Activated naive CD4-positive, alpha-beta T cell treated with anti-CD3 and anti-CD28 coated beads, Interleukin-2, amount 10 ng/mL, durations not matched to agents 7 days and 5 days (primary cell): ENCODE data around the gene ARFGAP3.
A peak's percentile ranks its signal among the peaks of the same experiment; 100 is the strongest.

Experiments
- CTCF ChIA-PET: fragments of 350-600 bp; sonication (Branson Sonifier 250); formaldehyde crosslinking; loops from one replicate; lab custom pipeline; 2021; ENCODE audit warnings: antibody characterized with exemption; lab: Charles Lee
- DNase-seq: peaks from one replicate; pipeline ENCODE4 v3.0.0-alpha.2; 2020
- H3K27ac Mint-ChIP-seq: one replicate; pipeline ENCODE4 v1.8.0; 2021; ENCODE audit warnings: mild to moderate bottlenecking, moderate library complexity, mixed read lengths
- H3K27me3 Mint-ChIP-seq: one replicate; pipeline ENCODE4 v1.8.0; 2021; ENCODE audit warnings: mild to moderate bottlenecking, mixed read lengths
- H3K36me3 Mint-ChIP-seq: one replicate; pipeline ENCODE4 v1.8.0; 2021; ENCODE audit warnings: mixed read lengths
- H3K4me1 Mint-ChIP-seq: one replicate; pipeline ENCODE4 v1.8.0; 2021; ENCODE audit warnings: mixed read lengths
- H3K4me3 Mint-ChIP-seq: one replicate; pipeline ENCODE4 v1.8.0; 2021; ENCODE audit warnings: mild to moderate bottlenecking, moderate library complexity, mixed read lengths
- H3K9me3 Mint-ChIP-seq: one replicate; pipeline ENCODE4 v1.8.0; 2021; ENCODE audit warnings: mixed read lengths

The ARFGAP3 gene

DNA sequence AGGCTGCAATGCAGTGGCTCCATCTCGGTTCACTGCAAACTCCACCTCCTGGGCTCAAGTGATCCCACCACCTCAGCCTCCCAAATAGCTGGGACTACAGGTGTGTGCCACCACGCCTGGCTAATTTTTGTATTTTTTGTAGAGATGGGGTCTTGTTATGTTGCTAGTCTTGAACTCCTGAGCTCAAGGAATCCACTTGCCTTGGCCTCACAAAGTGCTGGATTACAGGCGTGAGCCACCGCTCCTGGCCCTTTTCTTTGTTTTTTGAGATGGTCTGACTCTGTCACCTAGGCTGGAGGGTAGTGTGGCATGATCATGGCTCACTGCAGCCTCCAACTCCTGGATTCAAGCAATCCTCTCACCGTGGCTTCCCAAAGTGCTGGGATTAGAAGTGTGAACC lies 21.0 kb downstream of the ARFGAP3 start:
- Mint-ChIP-seq H3K27me3 (no peaks in the 10 kb centered on the region), H3K36me3 (peaks cover 22% of the 10 kb centered on the region), H3K9me3 (no peaks in the 10 kb centered on the region), H3K4me3 (no peak overlapping the region), H3K27ac (no peak overlapping the region), H3K4me1 (peaks cover 3% of the 10 kb centered on the region)
- CTCF ChIA-PET: interaction anchor here (0.7 kb wide), 1 partner anchor 224 kb away, joined by 3 read pairs; no protein-coding TSS in a partner anchor
- DNase-seq: no peak

DNA sequence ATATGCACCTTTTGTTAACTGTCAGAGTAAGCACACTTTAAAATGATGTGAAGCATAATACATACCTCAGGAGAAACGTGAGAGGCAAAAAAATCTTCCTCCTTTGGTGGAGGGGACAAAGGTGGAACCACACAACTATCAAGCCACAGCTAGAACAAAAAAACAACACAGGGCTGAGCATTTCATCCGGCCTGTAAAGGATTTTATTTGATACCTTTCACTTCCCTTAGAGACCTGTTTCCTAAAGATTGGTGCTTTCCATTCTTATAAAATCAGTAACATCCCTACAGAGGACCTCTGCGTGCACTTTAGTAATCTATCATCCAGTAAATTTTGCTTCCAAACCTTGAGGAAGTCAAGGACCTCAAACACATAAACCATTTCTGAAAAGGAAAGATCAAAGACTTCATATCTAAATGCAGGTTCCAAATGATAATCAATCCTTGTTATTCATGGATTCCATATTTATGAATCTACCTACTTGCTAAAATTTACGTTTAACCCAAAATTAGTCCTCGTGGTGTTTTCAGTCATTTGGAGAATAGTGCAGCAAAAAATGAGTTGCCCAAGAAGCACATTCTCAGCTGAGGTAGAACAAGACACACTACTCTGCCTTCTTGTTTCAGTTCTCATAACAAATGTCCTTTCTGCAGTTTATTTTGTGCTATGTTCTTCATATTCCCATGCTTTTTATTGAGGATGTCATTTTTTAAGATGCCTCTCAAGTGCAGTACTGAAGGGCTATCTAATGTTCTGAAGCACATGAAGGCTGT lies 22.7 kb downstream of the ARFGAP3 start:
- DNase-seq: no peak
- Mint-ChIP-seq H3K9me3 (no peaks in the 10 kb centered on the region), H3K27me3 (no peaks in the 10 kb centered on the region), H3K4me1 (peaks cover 7% of the 10 kb centered on the region), H3K4me3 (no peak overlapping the region), H3K27ac (no peak overlapping the region), H3K36me3 (peaks cover 24% of the 10 kb centered on the region)
- CTCF ChIA-PET: interaction anchor here (0.9 to 1.6 kb wide), 2 partner anchors 9 to 33 kb away, joined by 3 to 4 read pairs; no protein-coding TSS in a partner anchor

DNA sequence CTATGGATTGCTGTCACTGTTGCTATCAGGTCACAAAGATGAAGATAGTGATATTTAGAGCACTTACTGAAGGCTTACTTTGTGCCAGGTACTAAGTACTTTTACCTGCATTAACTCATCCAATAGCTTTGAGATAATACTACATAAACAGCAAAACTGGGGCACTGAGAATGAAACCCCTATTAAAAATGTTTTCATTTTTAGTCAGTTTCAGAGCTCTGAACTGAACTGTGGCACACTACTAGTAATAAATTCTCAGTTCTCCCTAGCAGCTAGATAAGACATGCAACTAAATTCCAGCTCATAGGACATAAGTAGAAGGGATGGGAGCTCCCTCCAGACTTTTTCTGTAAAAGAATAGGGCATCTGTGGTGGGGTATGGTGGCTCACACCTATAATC lies 24.0 kb downstream of the ARFGAP3 start:
- peaks cover 16% of the 10 kb centered on the region for H3K4me1 Mint-ChIP-seq

DNA sequence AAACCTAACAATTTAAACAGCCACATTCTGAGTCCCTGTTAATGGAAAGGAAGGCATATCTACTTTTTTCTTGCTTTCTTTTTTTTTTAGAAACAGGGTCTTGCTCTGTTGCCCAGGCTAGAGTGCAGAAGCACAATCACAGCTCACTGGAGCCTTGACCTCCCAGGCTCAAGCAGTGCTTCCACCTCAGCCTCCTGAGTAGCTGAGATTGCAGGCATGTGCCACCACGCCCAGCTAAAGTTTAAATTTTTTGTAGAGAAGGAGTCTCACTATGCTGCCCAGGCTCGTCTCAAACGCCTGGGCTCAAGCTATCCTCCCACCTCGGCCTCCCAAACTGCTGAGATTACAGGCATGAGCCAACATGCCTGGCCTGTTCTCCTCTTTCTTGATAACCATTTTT lies 25.4 kb downstream of the ARFGAP3 start:
- DNase-seq: no peak
- CTCF ChIA-PET: no interaction called here
- Mint-ChIP-seq H3K36me3 (peaks cover 23% of the 10 kb centered on the region), H3K27me3 (no peaks in the 10 kb centered on the region), H3K4me3 (no peak overlapping the region), H3K27ac (no peak overlapping the region), H3K9me3 (no peaks in the 10 kb centered on the region), H3K4me1 (peaks cover 16% of the 10 kb centered on the region)

More for the DNA sequence above, 24.0 kb downstream of the ARFGAP3 start:
- no peak overlapping the region for H3K4me3 Mint-ChIP-seq
- DNase-seq: no peak
- peaks cover 27% of the 10 kb centered on the region for H3K36me3 Mint-ChIP-seq
- CTCF ChIA-PET: interaction anchor here (0.9 to 1.6 kb wide), 2 partner anchors 8 to 35 kb away, joined by 3 to 4 read pairs; no protein-coding TSS in a partner anchor
- H3K9me3 Mint-ChIP-seq: no peaks in the 10 kb centered on the region
- H3K27me3 Mint-ChIP-seq: no peaks in the 10 kb centered on the region
- no peak overlapping the region for H3K27ac Mint-ChIP-seq

DNA sequence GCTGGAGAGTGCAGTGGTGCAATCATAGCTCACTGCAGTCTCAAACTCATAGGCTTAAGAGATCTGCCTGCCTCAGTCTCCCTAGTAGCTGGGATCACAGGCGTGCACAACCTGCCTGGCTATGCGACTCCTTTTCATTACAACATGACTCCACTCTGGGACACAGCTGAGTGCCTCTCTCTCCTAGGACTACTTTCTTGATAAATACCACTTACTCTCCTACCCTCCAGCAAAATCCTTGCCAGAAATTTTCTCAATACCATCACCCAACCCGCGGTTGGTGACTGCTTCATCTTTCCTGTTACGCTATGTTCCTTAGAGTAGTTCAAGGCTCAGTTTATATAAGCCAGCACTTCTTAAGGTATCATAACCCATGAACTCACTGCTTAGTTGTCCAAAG lies 26.9 kb downstream of the ARFGAP3 start:
- Mint-ChIP-seq H3K27ac (no peak overlapping the region), H3K4me3 (no peak overlapping the region), H3K4me1 (peaks cover 16% of the 10 kb centered on the region), H3K27me3 (no peaks in the 10 kb centered on the region), H3K36me3 (peaks cover 19% of the 10 kb centered on the region), H3K9me3 (no peaks in the 10 kb centered on the region)
- CTCF ChIA-PET: no interaction called here
- no peak for DNase-seq

DNA sequence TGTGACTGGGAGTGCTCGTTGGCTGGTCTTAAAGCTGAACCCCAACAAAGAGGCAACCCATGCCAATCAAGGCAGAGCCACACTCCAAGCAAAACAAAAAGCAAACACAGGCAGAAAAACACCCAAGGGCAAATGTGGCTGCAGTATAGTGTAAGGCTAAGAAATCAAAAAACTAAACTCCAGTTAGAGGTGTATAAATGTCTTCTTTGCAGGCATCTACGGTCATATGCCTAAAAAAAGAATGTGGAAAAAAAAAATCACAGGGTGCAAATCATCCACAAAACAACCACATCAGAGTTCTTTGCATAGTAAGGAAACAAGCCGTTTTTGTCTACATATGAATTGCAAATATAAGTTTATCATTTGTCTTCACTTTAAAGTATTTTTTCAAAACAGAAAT lies 27.8 kb downstream of the ARFGAP3 start:
- no peak for DNase-seq
- Mint-ChIP-seq H3K27ac (peak overlapping the region; percentile 58), H3K36me3 (peaks cover 19% of the 10 kb centered on the region), H3K4me1 (peaks cover 16% of the 10 kb centered on the region), H3K27me3 (no peaks in the 10 kb centered on the region), H3K4me3 (no peak overlapping the region), H3K9me3 (no peaks in the 10 kb centered on the region)
- CTCF ChIA-PET: interaction anchor here (2.2 kb wide), 1 partner anchor 38 kb away, joined by 6 read pairs; no protein-coding TSS in a partner anchor

DNA sequence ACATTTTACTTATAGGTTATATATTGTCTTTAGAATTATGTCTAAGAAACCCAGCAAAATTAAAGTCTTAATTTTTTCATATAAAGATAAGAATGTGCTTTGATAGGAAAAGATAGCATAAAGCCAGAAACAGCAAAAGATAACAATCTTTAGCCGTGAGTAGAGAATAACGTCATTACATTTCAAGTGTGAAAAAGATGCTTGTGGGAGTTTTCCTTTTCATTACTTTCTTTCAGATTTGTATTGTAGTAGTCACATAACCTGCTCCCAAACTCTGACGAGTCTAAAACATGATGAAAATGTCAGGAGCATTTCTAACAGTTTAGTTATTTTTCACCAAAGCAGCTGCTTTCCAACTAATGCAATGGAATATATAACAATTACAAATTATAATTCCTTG lies 31.3 kb downstream of the ARFGAP3 start:
- Mint-ChIP-seq H3K9me3 (no peaks in the 10 kb centered on the region), H3K36me3 (peaks cover 22% of the 10 kb centered on the region), H3K4me3 (no peak overlapping the region), H3K27me3 (no peaks in the 10 kb centered on the region), H3K4me1 (peaks cover 16% of the 10 kb centered on the region), H3K27ac (no peak overlapping the region)
- no peak for DNase-seq
- CTCF ChIA-PET: no interaction called here

DNA sequence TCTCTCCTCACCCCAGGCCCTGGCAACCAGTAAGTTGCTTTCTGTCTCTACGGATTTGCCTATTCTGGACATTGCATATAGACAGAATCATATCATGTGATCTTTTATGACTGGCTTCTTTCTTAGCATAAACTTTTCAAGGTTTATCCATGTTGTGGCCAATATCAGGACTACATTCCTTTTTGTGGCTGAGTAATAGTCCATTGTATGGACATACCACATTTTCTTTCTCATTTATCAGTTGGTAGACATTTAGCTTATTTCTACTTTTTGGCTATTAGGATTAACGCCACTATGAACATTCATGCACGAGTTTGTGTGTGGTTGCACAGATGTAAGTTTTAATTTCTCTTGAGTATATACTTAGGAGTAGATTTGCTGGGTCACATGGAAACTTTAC lies 35.7 kb downstream of the ARFGAP3 start:
- CTCF ChIA-PET: interaction anchor here (0.9 kb wide), 1 partner anchor 25 kb away, joined by 3 read pairs; no protein-coding TSS in a partner anchor
- Mint-ChIP-seq H3K36me3 (peaks cover 21% of the 10 kb centered on the region), H3K9me3 (no peaks in the 10 kb centered on the region), H3K27ac (no peak overlapping the region), H3K4me3 (no peak overlapping the region), H3K4me1 (no peaks in the 10 kb centered on the region), H3K27me3 (no peaks in the 10 kb centered on the region)
- DNase-seq: no peak

DNA sequence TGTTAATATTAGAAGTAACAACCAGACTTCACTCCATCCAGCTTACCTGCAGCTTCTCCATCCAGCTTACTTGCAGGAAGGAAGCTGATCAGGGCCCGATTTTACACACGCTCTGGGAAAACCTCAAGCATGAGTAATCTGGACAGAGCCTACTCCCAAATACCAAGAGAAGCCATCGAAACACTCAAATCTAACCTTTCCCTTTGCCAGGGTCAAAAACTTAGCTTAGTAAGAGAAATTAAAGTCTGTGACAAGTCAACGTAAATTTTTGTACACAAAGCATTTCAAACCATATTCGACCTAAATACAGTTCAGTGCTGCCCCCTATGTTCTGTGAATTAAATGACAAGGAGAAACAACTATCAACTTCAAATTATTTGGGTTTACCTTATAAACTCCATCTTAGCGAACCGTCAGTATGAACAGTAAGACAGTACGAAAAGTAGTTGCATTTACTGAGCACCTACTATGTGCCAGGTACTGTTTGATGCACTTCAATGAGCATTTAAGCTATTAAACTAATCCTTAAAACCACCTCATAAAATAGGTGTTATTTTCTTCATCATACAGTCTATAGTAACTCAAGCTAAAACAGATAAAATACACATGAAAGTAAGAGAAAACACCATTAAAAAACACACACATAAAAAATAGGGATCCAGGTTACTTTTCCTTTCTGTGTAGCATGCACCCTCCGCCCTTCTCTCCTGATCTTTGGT lies 36.9 kb downstream of the ARFGAP3 start:
- H3K4me1 Mint-ChIP-seq: no peaks in the 10 kb centered on the region
- CTCF ChIA-PET: interaction anchor here (0.7 to 2.2 kb wide), 5 partner anchors 47 to 199 kb away, joined by 3 to 10 read pairs (median 3); no protein-coding TSS in a partner anchor

DNA sequence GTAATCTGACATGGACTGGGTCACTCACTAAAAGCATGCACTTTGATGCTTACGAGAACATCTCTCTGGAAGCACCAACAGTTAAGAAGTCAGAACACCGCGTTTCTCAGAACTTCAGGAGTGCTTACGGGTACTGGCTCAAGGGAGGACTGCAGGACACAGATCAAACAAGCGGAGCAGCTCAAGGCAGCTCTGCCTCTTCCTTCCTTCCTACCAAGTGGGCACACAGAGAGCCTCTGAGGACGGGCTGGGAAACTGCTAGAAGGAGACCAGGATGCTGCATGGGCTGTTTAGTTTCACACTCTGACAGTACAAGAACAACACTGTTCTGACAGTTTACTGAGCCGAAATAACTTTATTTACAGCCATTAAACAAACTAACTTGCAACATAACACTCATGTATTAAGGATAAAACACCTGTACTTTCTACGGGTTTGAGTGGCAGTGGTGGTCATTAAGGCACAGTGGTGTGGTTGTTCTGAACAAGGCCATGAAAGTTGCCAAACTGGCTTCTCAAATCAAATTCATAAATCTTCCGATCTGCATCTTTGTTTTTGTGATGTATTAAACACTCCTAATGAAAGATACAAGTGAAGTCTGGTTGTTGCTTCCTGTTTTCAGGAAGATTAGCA lies 37.5 kb downstream of the ARFGAP3 start:
- Mint-ChIP-seq H3K9me3 (no peaks in the 10 kb centered on the region), H3K36me3 (peaks cover 18% of the 10 kb centered on the region), H3K4me1 (no peaks in the 10 kb centered on the region), H3K4me3 (no peak overlapping the region), H3K27me3 (no peaks in the 10 kb centered on the region), H3K27ac (no peak overlapping the region)
- no peak for DNase-seq
- CTCF ChIA-PET: interaction anchor here (0.6 to 2.2 kb wide), 6 partner anchors 13 to 201 kb away, joined by 3 to 10 read pairs (median 3); no protein-coding TSS in a partner anchor

More for the DNA sequence above, 36.9 kb downstream of the ARFGAP3 start:
- H3K36me3 Mint-ChIP-seq: peaks cover 21% of the 10 kb centered on the region
- DNase-seq: no peak
- H3K27me3 Mint-ChIP-seq: no peaks in the 10 kb centered on the region
- H3K4me3 Mint-ChIP-seq: no peak overlapping the region
- no peak overlapping the region for H3K27ac Mint-ChIP-seq
- H3K9me3 Mint-ChIP-seq: no peaks in the 10 kb centered on the region

DNA sequence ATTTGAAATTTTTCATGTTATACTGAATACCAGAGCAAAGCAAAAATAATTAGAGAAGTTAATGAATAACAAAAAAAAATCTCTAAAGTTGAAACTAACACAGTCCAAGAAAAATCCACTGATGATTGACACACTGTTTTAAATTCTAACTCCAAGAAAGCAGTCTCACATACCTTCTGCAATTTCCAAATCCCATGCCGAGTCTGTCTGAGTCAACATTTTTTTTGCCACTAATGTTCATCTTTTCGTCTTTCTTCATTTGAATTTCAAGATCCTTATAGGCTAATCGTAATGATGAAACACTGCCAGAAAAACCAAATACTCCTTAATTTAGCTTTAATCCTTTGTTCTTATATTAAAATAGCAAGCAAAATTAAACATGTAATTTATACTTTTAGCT lies 39.5 kb downstream of the ARFGAP3 start:
- Mint-ChIP-seq H3K4me1 (no peaks in the 10 kb centered on the region), H3K27ac (no peak overlapping the region), H3K36me3 (peaks cover 21% of the 10 kb centered on the region), H3K4me3 (no peak overlapping the region), H3K27me3 (no peaks in the 10 kb centered on the region), H3K9me3 (no peaks in the 10 kb centered on the region)
- CTCF ChIA-PET: interaction anchor here (1.4 kb wide), 1 partner anchor 154 kb away, joined by 3 read pairs; no protein-coding TSS in a partner anchor
- no peak for DNase-seq

DNA sequence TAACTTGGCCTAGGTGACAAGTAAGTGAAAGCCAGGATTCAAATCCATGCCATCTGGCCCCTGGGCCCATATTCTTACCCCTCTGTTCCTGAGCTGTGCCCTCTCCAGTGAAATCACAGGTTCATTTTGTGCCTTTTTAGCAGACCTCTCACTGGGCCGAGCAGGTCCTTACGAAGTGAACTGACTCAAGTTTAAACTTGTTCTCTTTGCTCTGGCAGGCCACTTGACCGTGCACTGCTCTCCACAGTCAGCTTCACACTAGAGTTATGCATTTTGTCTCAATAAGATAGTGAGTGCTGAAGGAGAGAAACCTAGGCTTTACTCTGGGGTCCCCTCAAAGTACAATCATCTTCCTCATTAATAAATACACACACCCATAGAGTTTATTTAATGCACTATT lies 40.7 kb downstream of the ARFGAP3 start:
- Mint-ChIP-seq H3K4me1 (no peaks in the 10 kb centered on the region), H3K9me3 (no peaks in the 10 kb centered on the region), H3K4me3 (no peak overlapping the region), H3K36me3 (peaks cover 16% of the 10 kb centered on the region), H3K27ac (no peak overlapping the region), H3K27me3 (no peaks in the 10 kb centered on the region)
- CTCF ChIA-PET: no interaction called here
- DNase-seq: no peak

DNA sequence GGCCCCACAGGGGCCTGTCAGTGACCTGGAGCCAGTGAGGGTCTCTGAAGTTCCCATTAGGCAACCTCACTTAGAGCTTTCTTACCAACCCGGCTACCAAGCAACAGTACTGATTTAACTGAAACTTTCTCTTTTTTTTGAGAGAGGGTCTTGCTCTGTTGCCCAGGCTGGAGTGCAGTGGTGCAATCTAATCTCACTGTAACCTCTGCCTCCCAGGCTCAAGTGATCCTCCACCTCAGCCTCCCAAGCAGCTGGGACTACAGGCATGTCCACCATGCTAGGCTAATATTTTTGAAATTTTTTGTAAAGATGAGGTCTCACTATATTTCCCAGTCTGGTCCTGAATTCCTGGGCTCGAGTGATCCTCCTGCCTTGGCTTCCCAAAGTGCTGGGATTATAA lies 42.5 kb downstream of the ARFGAP3 start:
- DNase-seq: no peak
- CTCF ChIA-PET: no interaction called here

DNA sequence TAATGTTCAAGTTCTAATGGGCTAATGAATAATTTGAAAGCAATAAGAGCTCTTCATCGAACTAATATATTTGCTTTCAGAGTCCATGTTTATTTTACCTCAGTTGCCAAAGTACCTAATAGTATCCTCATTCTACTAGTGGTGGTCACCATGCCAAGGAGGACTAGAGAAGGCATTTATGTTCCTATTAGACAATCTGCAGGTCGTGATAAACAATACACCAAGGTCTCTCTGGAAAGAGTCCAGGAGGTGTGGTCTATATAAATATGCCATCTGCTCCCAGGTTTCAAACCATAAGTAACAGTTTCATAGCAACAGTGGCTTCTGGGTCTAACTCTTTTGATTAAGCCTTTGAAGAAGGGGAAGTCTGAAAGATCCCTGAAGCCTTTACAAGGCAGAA lies 42.9 kb downstream of the ARFGAP3 start:
- CTCF ChIA-PET: no interaction called here
- no peaks in the 10 kb centered on the region for H3K4me1 Mint-ChIP-seq

More for the DNA sequence above, 42.5 kb downstream of the ARFGAP3 start:
- no peaks in the 10 kb centered on the region for H3K9me3 Mint-ChIP-seq
- no peak overlapping the region for H3K4me3 Mint-ChIP-seq
- H3K4me1 Mint-ChIP-seq: no peaks in the 10 kb centered on the region
- peaks cover 12% of the 10 kb centered on the region for H3K36me3 Mint-ChIP-seq
- no peaks in the 10 kb centered on the region for H3K27me3 Mint-ChIP-seq
- no peak overlapping the region for H3K27ac Mint-ChIP-seq

More for the DNA sequence above, 42.9 kb downstream of the ARFGAP3 start:
- H3K4me3 Mint-ChIP-seq: no peak overlapping the region
- peaks cover 14% of the 10 kb centered on the region for H3K36me3 Mint-ChIP-seq
- H3K9me3 Mint-ChIP-seq: no peaks in the 10 kb centered on the region
- no peaks in the 10 kb centered on the region for H3K27me3 Mint-ChIP-seq
- no peak overlapping the region for H3K27ac Mint-ChIP-seq
- no peak for DNase-seq
